SK-N-SH (cell line): ENCODE measurements around the gene ARHGEF10L.

Experiments
- CTCF ChIP-seq: fragments of 200-600 bp; sonication (generic); IDR thresholded peaks from 2 replicates; pipeline ENCODE4 v1.6.1; 2017; ENCODE audit warnings: antibody characterized with exemption, mild to moderate bottlenecking, moderate library complexity
- GABPA ChIP-seq: IDR thresholded peaks from 2 replicates; pipeline ENCODE4 v1.4.0; 2012; ENCODE audit warnings: low read depth, mild to moderate bottlenecking
- MAX ChIP-seq: IDR thresholded peaks from 2 replicates; pipeline ENCODE4 v1.4.0; 2012; ENCODE audit warnings: low read depth
- RFX5 ChIP-seq: IDR thresholded peaks from 2 replicates; pipeline ENCODE4 v1.6.1; 2012; ENCODE audit warnings: mild to moderate bottlenecking, improper control_type of control experiment, low read length
- SIN3A ChIP-seq: IDR thresholded peaks from 2 replicates; pipeline ENCODE4 v1.6.1; 2012; ENCODE audit warnings: low read depth, mild to moderate bottlenecking, low read length, moderate library complexity, borderline replicate concordance

GRCh38 chr1:17599954-17600300, 60.4 kb downstream of the ARHGEF10L start:
- TF ChIP-seq CTCF (no peak), GABPA (no peak), SIN3A (no peak), RFX5 (no peak), MAX (no peak)
